Tibial artery (tissue), 4 donors: ENCODE data around the gene HDAC1.
"Not testable (repeated sequence)": the region's sequence is repeated elsewhere in the genome, so short reads cannot be mapped to it uniquely, and the experiment has no call there.

Experiments used
- DNase-seq, 2 donors: peaks; one replicate each; pipeline ENCODE4 v3.0.0-alpha.2; 2019
- H3K27ac ChIP-seq, 2 donors: fragments of 200-600 bp; sonication (generic) in 1 of 2; 1 replicate in 1 of 2; 2 replicates in 1 of 2; pipeline ENCODE4 v1.5.1; 2018 to 2019; ENCODE audit warnings: mild to moderate bottlenecking in 1 of 2
- H3K27me3 ChIP-seq, 2 donors: fragments of 200-600 bp; sonication (generic) in 1 of 2; one replicate each; pipeline versions ENCODE4 v1.5.1 to v1.6.0; 2016 to 2019
- H3K36me3 ChIP-seq, 3 donors: fragments of 200-600 bp; sonication (generic) in 2 of 3; one replicate each; pipeline ENCODE4 v1.5.1; 2016 to 2019; ENCODE audit warnings: mild to moderate bottlenecking in 2 of 3
- H3K4me1 ChIP-seq, 4 donors: fragments of 200-600 bp; sonication (generic) in 2 of 4; 1 replicate in 3 of 4; 2 replicates in 1 of 4; pipeline ENCODE4 v1.5.1; 2016 to 2019
- H3K4me3 ChIP-seq, 2 donors: fragments of 200-600 bp; sonication (generic) in 1 of 2; 1 replicate in 1 of 2; 2 replicates in 1 of 2; pipeline ENCODE4 v1.5.1; 2018 to 2019; ENCODE audit warnings: mild to moderate bottlenecking in 2 of 2
- H3K9me3 ChIP-seq, 3 donors: fragments of 200-600 bp; sonication (generic) in 1 of 3; one replicate each; pipeline ENCODE4 v1.5.1; 2016 to 2019
- intact Hi-C: fragments of 100-400 bp; cut with DNase I; formaldehyde crosslinking; loops from one replicate; pipeline ENCODE4 v1.15.0; 2023; ENCODE audit warnings: low total_unique reads
- TF ChIP-seq, protein P1 (sequence below), 2 experiments: fragments of 200-600 bp in 1 of 2; fragments of 450-650 bp in 1 of 2; IDR thresholded peaks; one replicate each; pipeline ENCODE4 v1.5.1; 2017 to 2019; ENCODE audit warnings: antibody characterized with exemption in 2 of 2, mild to moderate bottlenecking in 1 of 2, moderate library complexity in 1 of 2

Gene HDAC1

DNA sequence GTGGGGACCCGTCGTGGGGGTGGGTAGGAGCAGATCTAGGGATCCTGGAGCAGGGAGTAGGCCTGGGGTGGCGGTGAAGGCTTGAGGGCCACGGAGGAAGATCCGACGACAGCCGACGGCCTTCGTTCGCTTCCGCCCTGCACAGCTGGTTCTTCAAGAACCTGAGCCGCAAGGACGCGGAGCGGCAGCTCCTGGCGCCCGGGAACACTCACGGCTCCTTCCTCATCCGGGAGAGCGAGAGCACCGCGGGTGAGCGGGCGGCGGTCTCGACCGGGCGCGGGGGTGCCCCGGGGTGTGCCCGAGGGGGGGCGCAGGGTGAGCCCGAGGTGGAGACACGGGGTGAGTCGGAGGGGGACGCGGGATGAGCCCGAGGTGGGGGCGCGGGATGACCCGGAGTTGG lies 16.5 kb upstream of the HDAC1 start:
- intact Hi-C loops, result no loop called here
- Histone ChIP-seq H3K4me1 (no peaks in the 10 kb centered on the region), H3K9me3 (no peaks in the 10 kb centered on the region), H3K4me3 (no peak overlapping the region), H3K36me3 (no peaks in the 10 kb centered on the region), H3K27ac (no peak overlapping the region), H3K27me3 (peaks cover 0 to 39% of the 10 kb centered on the region in 2 donors)
- TF ChIP-seq, protein P1, sequence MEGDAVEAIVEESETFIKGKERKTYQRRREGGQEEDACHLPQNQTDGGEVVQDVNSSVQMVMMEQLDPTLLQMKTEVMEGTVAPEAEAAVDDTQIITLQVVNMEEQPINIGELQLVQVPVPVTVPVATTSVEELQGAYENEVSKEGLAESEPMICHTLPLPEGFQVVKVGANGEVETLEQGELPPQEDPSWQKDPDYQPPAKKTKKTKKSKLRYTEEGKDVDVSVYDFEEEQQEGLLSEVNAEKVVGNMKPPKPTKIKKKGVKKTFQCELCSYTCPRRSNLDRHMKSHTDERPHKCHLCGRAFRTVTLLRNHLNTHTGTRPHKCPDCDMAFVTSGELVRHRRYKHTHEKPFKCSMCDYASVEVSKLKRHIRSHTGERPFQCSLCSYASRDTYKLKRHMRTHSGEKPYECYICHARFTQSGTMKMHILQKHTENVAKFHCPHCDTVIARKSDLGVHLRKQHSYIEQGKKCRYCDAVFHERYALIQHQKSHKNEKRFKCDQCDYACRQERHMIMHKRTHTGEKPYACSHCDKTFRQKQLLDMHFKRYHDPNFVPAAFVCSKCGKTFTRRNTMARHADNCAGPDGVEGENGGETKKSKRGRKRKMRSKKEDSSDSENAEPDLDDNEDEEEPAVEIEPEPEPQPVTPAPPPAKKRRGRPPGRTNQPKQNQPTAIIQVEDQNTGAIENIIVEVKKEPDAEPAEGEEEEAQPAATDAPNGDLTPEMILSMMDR (IDR thresholded peaks at IDR 0.05), result no peak
- DNase-seq, result no peak

DNA sequence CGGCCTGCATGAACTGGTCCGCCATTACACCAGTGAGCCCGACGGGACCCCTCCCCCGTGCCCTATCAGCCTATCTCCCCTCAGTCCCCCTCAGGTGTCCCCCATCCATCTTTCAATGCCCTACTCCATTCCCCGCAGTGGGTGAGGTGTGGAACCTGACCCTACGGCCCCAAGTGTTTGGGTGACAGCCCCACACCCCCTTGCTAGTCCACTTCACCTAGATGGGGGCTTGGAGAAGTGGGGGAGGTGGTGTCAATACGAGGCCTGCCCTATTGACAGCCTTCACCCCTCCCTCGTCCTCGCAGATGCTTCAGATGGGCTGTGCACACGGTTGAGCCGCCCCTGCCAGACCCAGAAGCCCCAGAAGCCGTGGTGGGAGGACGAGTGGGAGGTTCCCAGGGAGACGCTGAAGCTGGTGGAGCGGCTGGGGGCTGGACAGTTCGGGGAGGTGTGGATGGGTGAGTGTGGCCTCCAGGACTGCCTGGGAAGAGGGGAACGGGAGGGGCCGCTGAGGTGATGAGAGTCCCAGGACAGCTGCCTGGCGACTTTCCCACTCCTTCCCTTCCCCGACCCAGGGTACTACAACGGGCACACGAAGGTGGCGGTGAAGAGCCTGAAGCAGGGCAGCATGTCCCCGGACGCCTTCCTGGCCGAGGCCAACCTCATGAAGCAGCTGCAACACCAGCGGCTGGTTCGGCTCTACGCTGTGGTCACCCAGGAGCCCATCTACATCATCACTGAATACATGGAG lies 15.7 kb upstream of the HDAC1 start:
- DNase-seq, result no peak
- H3K27me3 ChIP-seq, result peaks cover 0 to 39% of the 10 kb centered on the region in 2 donors
- intact Hi-C loops, result no loop called here

DNA sequence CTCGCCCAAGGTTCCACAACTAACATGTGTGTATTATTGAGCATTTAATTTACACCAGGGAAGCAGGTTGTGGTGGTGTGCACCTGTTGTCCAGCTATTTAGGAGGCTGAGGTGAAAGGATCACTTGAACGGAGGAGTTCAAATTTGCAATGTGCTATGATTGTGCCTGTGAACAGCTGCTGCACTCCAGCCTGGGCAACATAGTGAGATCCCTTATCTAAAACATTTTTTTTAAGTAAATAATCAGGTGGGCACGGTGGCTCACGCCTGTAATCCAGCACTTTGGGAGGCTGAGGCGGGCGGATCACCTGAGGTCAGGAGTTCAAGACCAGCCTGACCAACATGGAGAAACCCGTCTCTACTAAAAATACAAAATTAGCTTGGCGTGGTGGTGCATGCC lies 7.1 kb upstream of the HDAC1 start:
- H3K4me1 ChIP-seq, H3K9me3 ChIP-seq, H3K36me3 ChIP-seq, H3K27me3 ChIP-seq, H3K27ac ChIP-seq, H3K4me3 ChIP-seq, DNase-seq, intact Hi-C loops: not testable (repeated sequence)

More for the DNA sequence above, 15.7 kb upstream of the HDAC1 start:
- Histone ChIP-seq H3K9me3 (no peaks in the 10 kb centered on the region), H3K27ac (no peak overlapping the region), H3K4me1 (no peaks in the 10 kb centered on the region), H3K36me3 (no peaks in the 10 kb centered on the region), H3K4me3 (no peak overlapping the region)
- TF ChIP-seq, protein P1 (IDR thresholded peaks at IDR 0.05), result no peak

DNA sequence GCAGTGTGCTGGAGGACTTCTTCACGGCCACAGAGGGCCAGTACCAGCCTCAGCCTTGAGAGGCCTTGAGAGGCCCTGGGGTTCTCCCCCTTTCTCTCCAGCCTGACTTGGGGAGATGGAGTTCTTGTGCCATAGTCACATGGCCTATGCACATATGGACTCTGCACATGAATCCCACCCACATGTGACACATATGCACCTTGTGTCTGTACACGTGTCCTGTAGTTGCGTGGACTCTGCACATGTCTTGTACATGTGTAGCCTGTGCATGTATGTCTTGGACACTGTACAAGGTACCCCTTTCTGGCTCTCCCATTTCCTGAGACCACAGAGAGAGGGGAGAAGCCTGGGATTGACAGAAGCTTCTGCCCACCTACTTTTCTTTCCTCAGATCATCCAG lies 6.2 kb upstream of the HDAC1 start:
- intact Hi-C loops, result no loop called here
- Histone ChIP-seq H3K36me3 (no peaks in the 10 kb centered on the region), H3K27me3 (no peaks in the 10 kb centered on the region), H3K4me3 (no peak overlapping the region), H3K9me3 (no peaks in the 10 kb centered on the region), H3K4me1 (no peaks in the 10 kb centered on the region), H3K27ac (no peak overlapping the region)
- DNase-seq, result no peak
- TF ChIP-seq, protein P1 (IDR thresholded peaks at IDR 0.05), result no peak

DNA sequence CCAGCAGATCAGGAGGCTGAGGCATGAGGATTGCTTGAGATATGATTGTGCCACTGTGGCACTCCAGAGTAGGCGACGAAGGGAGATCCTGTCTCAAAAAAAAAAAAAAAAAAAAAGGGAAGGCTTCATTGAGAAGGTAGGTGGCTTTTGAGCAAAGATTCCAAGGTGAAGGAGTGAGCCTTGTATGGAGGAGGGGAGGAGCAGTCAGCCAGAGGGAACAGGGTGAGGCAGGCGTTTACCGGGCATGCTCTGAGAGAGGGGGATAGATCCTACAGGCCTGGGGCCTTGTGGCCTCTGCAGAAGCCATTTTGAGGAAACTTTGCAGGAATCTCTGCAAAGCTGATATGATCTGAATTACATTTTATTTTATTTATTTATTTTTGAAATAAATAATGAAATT lies 5.1 kb upstream of the HDAC1 start:
- TF ChIP-seq, protein P1 (IDR thresholded peaks at IDR 0.05), result no peak

DNA sequence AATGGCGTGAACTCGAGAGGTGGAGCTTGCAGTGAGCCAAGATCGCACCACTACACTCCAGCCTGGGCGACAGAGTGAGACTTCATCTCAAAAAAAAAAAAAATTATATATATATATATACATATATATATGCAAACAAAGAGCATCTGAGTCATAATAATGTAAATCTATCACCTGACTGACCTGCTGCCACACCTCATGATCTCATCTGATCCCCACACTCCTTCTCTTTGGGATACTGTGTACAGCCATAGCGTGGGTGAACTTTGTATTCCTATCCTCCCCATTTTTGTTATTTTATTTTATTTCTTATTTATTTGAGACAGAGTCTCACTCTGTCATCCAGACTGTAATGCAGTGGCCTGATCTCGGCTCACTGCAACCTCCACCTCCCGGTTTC lies 2.6 kb upstream of the HDAC1 start:
- intact Hi-C loops, result no loop called here
- H3K4me1 ChIP-seq, result peaks cover 0 to 15% (median 6%) of the 10 kb centered on the region in 4 donors
- no peaks in the 10 kb centered on the region for H3K36me3 ChIP-seq
- TF ChIP-seq, protein P1 (IDR thresholded peaks at IDR 0.05), result no peak
- no peak overlapping the region for H3K4me3 ChIP-seq
- DNase-seq, result no peak
- H3K27ac ChIP-seq, result no peak overlapping the region
- H3K9me3 ChIP-seq, result no peaks in the 10 kb centered on the region
- no peaks in the 10 kb centered on the region for H3K27me3 ChIP-seq

More for the DNA sequence above, 5.1 kb upstream of the HDAC1 start:
- intact Hi-C loops, result no loop called here
- DNase-seq, result no peak
- H3K4me1 ChIP-seq, result no peaks in the 10 kb centered on the region
- H3K36me3 ChIP-seq, result no peaks in the 10 kb centered on the region
- H3K9me3 ChIP-seq, result no peaks in the 10 kb centered on the region
- H3K27me3 ChIP-seq, result no peaks in the 10 kb centered on the region
- no peak overlapping the region for H3K4me3 ChIP-seq
- no peak overlapping the region for H3K27ac ChIP-seq
